ENCODE data around the gene KRT75.

The KRT75 gene

GRCh38 chr12:52439845-52440244 lies 5.7 kb upstream of the KRT75 start:
- no peak for DNase-seq (ENCODE audit: low read depth)

DNA sequence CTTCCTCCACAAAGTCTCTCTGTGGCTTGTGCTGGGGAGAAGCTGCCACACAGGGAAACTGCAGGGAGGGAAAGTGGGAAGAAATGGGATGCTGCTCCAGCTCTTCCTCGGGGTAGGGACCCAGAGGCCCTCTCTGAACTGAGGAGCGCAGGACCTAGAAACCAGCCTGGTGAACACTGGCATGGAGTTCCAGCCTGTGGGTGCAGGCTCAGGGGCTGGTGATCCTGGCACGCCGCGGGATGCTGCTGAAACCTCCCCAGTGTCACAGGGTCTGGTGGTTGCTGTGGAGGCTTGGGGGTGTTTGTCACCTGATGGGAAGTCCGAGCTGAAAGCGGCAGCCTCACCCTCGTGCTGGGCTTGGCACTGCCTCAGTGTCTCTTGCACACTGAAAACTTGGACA lies 5.2 kb upstream of the KRT75 start:
- DNase-seq (ENCODE audit: low read depth): no peak

- DNase-seq (ENCODE audit: low read depth): no peak
Measured at GRCh38 chr12:52438305-52439301, 4.4 kb upstream of the KRT75 start.

GRCh38 chr12:52437508-52437907 lies 3.3 kb upstream of the KRT75 start:
- DNase-seq (ENCODE audit: low read depth): no peak

- DNase-seq (ENCODE audit: low read depth): no peak
Measured at GRCh38 chr12:52436828-52437474, 2.8 kb upstream of the KRT75 start.

- DNase-seq (ENCODE audit: low read depth): no peak
Measured at GRCh38 chr12:52436000-52436827, 2.0 kb upstream of the KRT75 start.

- no peak for DNase-seq (ENCODE audit: low read depth)
Measured at GRCh38 chr12:52435659-52435999, 1.5 kb upstream of the KRT75 start.

- DNase-seq (ENCODE audit: low read depth): no peak
Measured at GRCh38 chr12:52434760-52435530, 774 bp upstream of the KRT75 start.

GRCh38 chr12:52433501-52434080 lies 580 bp downstream of the KRT75 start:
- DNase-seq (ENCODE audit: low read depth): no peak

DNA sequence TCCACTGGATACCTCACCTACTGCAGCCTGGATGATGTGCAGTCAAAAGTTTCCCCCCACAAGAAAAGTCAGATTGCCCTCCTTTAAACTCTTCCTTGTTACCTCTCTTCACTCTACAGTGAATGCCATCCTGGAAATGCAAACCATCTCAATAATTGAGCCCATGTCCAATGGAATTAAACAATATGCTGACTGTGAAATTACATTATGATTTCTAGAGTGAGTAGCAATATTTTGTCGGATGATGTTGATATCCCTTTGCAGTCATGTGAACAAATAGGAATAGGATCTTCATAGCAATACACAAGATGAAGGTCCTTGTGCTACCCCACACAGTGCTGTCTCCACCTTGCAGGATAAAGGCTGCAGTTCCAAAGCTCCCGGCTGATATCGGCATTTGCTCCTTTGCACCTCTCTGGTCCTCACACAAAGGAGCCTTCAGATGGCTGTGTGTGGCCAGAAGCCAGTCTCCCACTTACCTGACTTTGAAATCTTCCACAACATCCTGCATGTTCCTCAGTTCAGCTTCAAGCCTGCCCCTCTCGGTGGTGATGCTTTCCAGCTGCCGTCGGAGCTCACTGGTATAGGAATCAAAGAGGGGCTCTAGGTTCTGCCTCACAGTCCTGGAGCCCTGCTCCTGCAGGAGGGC lies 1.5 kb downstream of the KRT75 start:
- no peak for DNase-seq (ENCODE audit: low read depth)

DNA sequence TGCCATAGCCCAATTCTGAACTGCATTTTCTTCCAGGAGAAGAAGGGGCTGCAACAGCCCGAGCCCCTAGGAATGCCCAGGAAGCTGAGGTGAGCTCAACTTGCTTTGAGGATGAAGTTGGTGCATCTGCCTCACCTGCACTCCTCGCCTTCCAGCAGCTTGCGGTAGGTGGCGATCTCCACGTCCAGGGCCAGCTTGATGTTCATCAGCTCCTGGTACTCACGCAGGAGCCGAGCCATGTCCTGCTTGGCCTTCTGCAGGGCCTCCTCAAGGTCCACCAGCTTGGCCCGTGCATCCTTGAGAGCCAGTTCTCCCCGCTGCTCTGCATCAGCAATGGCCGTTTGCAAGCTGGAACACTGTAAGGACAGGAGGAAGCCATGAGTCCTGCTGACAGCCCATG lies 6.0 kb downstream of the KRT75 start:
- DNase-seq (ENCODE audit: low read depth): no peak

DNA sequence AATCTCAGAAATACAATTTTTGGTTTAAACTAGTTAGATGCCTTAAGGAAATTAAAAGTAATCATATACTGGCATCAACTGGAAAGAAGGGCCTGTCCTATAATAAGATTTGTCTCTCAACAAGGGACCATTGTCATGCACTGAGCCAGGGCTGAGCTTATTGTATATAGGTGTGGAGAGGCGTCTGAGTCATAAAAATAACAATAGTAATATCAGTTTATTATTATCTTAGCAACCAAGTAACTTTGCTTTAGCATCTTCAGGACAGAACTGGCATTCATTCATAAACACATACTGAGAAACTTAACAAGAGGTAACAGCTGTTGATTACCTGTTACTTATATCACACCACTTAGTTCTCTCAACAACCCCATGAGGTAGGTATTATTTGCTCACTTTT lies 7.1 kb downstream of the KRT75 start:
- DNase-seq (ENCODE audit: low read depth): no peak

DNA sequence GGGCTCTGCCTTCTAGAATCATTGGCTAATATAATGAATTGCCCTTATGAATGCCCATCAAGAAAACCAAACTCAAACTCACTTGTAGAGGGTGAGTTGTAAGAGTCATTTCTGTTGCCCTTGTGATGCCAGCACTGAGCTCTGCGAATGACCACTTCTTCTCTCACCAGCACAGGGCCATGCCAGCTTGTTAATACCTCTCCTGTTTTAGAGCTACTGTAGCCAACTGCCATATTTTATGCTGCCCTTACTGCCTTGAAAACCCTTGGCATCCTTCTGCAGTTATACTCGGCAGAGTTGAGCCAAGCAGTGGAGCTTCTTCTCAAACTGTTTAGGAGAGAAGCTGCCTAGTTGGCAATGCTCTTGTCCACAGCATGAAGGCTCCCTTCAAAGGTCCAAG lies 8.1 kb downstream of the KRT75 start:
- DNase-seq (ENCODE audit: low read depth): no peak

DNA sequence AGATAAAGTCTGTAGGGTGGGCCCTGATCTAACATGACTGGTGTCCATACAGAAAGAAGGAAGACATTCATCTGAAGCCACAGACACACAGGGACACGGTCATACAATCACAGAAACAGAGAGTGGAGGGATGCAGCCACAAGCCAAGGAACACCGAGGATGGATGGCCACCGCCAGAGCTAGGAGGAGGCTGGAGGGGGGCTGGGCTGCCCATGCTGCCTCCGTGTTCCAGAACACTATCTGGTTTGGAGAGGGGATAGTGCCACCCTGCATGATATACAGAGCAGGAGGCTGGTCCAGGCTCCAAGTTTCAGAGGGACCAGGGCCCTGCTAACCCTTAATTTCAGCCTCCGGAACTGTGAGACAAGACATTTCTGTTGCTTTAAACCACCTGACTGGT lies 8.7 kb downstream of the KRT75 start:
- DNase-seq (ENCODE audit: low read depth): no peak

GRCh38 chr12:52423661-52424500 lies 10.3 kb downstream of the KRT75 start:
- DNase-seq (ENCODE audit: low read depth): no peak

- no peak for DNase-seq (ENCODE audit: low read depth)
Measured at GRCh38 chr12:52423035-52423434, 11.1 kb downstream of the KRT75 start.

- DNase-seq (ENCODE audit: low read depth): no peak
Measured at GRCh38 chr12:52419656-52420055, 14.5 kb downstream of the KRT75 start.

- no peak for DNase-seq (ENCODE audit: low read depth)
Measured at GRCh38 chr12:52418576-52419110, 15.5 kb downstream of the KRT75 start.

- no peak for DNase-seq (ENCODE audit: low read depth)
Measured at GRCh38 chr12:52417740-52418139, 16.4 kb downstream of the KRT75 start.

DNA sequence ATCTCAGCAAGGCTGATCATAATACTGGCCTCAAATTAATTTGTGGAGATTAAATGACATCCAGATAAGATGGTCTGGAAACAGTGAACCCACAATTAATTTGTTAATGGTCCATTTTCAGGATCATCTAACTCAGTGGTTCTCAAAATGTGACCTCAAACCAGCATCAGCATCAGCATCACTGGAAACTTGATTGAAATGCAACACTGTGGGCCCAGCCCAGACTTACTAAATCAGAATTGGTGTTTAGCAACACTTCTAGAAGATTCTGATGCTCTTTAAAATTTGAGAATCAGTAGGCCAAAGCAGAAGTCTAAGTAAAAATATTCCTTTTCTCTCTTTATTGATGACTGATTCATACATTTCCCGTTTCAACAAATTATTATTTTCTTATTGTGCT lies 17.4 kb downstream of the KRT75 start:
- no peak for DNase-seq (ENCODE audit: low read depth)

Data from activated T-helper 9 cell treated with anti-CD3 and anti-CD28 coated beads, Interleukin-2, amount 50 U/mL, for 16 hours (primary cell).